ENCODE data around the gene SNAP47. TPM values are rescaled to one million over a fixed set of nuclear protein-coding genes. Genes with fewer than 3 reads are reported as not detected.
A peak's percentile ranks its signal among the peaks of the same experiment; 100 is the strongest.

Gene SNAP47
- total and polyA plus RNA-seq, 2 experiments from 2014 or later: 29.3 to 40.1 TPM

- Histone ChIP-seq H3K79me2 (ENCODE audit: insufficient read depth) (peaks cover 20% of the 10 kb centered on the region), H3F3A (ENCODE audit: insufficient read depth) (peaks cover 25% of the 10 kb centered on the region), H4K20me1 (ENCODE audit: insufficient read depth) (0 out of 2 replicates have a peak, but pooled peaks cover 13% of the 10 kb centered on the region), H3K9me2 (ENCODE audit: insufficient read depth) (no peaks in the 10 kb centered on the region), H3K4me3 (no peak overlapping the region), H3K4me2 (ENCODE audit: unreplicated experiment) (no peak overlapping the region), H3K9me3 (ENCODE audit: low read depth) (no peaks in the 10 kb centered on the region), H2AFZ (no peak overlapping the region), H3K4me1 (ENCODE audit: insufficient read depth) (peaks cover 28% of the 10 kb centered on the region), H3K27me3 (replicated peaks; ENCODE audit: insufficient read depth) (no peaks in the 10 kb centered on the region), H3K9ac (no peak overlapping the region), H3K27ac (no peak overlapping the region), H3K36me3 (ENCODE audit: low read depth) (peaks cover 10% of the 10 kb centered on the region; the same call in 1 of the 2 replicates)
- WGBS, 2 experiments (ENCODE audit: low coverage in 1 of 2, low lambda C conversion rate in 2 of 2, missing lambda C conversion rate in 2 of 2): 69 to 72% methylated on average over 7 of the region's 7 CpGs
- TF ChIP-seq EZH2 (IDR thresholded peaks at IDR 0.05; ENCODE audit: insufficient read depth, poor library complexity, severe bottlenecking) (no peak), EZH2phosphoT487 (IDR thresholded peaks at IDR 0.05; ENCODE audit: insufficient read depth, low read depth) (no peak)
- in situ Hi-C loops (cut with MboI): loop anchor here (10.0 kb wide), 1 partner anchor 191 kb away; no protein-coding TSS in a partner anchor
- DNase-seq: peak; percentile 46
These were observed 28.8 kb downstream of the SNAP47 start for GRCh38 chr1:227764019-227764391.

DNA sequence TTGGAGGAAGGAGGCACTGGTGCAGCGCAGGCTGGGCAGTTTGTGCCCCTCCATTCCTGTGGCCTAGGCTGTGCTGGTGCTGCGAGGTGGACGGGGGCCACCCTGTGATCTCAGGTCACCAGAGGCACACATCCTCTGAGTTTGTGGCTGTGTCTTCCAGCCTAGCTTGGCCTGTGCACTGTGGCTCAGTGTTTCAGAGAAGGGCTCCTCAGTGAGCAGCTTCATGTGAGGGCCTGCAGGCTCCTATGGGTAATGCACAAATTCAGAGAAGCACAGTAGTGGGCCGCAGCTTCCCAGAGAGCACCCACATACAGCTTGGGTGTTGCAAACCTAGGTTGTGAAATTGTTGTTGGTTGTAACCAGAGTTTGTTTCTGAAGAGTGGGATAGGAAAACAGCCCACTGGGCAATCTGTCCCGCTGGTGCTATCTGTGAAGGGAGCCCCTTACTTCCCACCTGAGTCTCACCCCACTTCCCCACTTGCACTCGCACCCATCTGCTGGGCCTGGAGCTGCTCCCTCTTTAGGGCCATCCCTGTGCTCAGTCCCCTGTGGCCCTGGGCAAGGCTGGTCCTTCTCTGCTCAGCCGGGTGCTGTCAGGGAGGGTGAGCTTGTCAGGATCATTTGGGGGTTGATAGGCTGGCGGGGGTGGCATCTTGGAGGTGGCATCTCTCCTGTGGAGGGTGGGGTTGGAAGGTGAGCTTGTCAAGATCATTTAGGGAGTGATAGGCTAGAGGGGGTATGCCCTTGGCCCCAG, 30.2 kb downstream of the SNAP47 start:
- DNase-seq: no peak
- Histone ChIP-seq H3K9me3 (ENCODE audit: low read depth) (no peaks in the 10 kb centered on the region), H3K79me2 (ENCODE audit: insufficient read depth) (peaks cover 20% of the 10 kb centered on the region), H3K4me1 (ENCODE audit: insufficient read depth) (peaks cover 17% of the 10 kb centered on the region; the same call in 1 of the 2 replicates), H3K27me3 (replicated peaks; ENCODE audit: insufficient read depth) (no peaks in the 10 kb centered on the region), H3K9me2 (ENCODE audit: insufficient read depth) (no peaks in the 10 kb centered on the region), H2AFZ (no peak overlapping the region), H3K4me2 (ENCODE audit: unreplicated experiment) (no peak overlapping the region), H3K36me3 (ENCODE audit: low read depth) (peaks cover 8% of the 10 kb centered on the region; the same call in 1 of the 2 replicates), H3K9ac (no peak overlapping the region), H3F3A (ENCODE audit: insufficient read depth) (peaks cover 14% of the 10 kb centered on the region), H4K20me1 (ENCODE audit: insufficient read depth) (0 out of 2 replicates have a peak, but pooled peaks cover 10% of the 10 kb centered on the region), H3K4me3 (no peak overlapping the region), H3K27ac (no peak overlapping the region)
- TF ChIP-seq EZH2 (IDR thresholded peaks at IDR 0.05; ENCODE audit: insufficient read depth, poor library complexity, severe bottlenecking) (no peak), EZH2phosphoT487 (IDR thresholded peaks at IDR 0.05; ENCODE audit: insufficient read depth, low read depth) (no peak)
- in situ Hi-C loops (cut with MboI): loop anchor here (10.0 kb wide), 1 partner anchor 189 kb away; no protein-coding TSS in a partner anchor
- 95 to 98% methylated on average over 7 to 8 of the region's 8 CpGs for WGBS, 2 experiments (ENCODE audit: low coverage in 1 of 2, low lambda C conversion rate in 2 of 2, missing lambda C conversion rate in 2 of 2)

GRCh38 chr1:227766015-227766634, 30.9 kb downstream of the SNAP47 start:
- H3K36me3 ChIP-seq (ENCODE audit: low read depth): peaks cover under 1% of the 10 kb centered on the region; the same call in 1 of the 2 replicates
- H3K9ac ChIP-seq: no peak overlapping the region
- H3K27me3 ChIP-seq (replicated peaks; ENCODE audit: insufficient read depth): no peaks in the 10 kb centered on the region
- TF ChIP-seq EZH2 (IDR thresholded peaks at IDR 0.05; ENCODE audit: insufficient read depth, poor library complexity, severe bottlenecking): no peak
- in situ Hi-C loops (cut with MboI): loop anchor here (10.0 kb wide), 1 partner anchor 189 kb away; no protein-coding TSS in a partner anchor
- no peak overlapping the region for H3K4me2 ChIP-seq (ENCODE audit: unreplicated experiment)
- peak; percentile 15 for DNase-seq
- no peak overlapping the region for H3K4me3 ChIP-seq
- WGBS, 2 experiments (ENCODE audit: low coverage in 1 of 2, low lambda C conversion rate in 2 of 2, missing lambda C conversion rate in 2 of 2): 78 to 83% methylated on average over 17 of the region's 17 CpGs
- peaks cover 17% of the 10 kb centered on the region; the same call in 1 of the 2 replicates for H3K4me1 ChIP-seq (ENCODE audit: insufficient read depth)
- no peaks in the 10 kb centered on the region for H3K9me2 ChIP-seq (ENCODE audit: insufficient read depth)
- H3F3A ChIP-seq (ENCODE audit: insufficient read depth): peaks cover 7% of the 10 kb centered on the region
- H3K79me2 ChIP-seq (ENCODE audit: insufficient read depth): peaks cover 14% of the 10 kb centered on the region; the same call in 1 of the 2 replicates
- H3K9me3 ChIP-seq (ENCODE audit: low read depth): no peaks in the 10 kb centered on the region
- no peak overlapping the region for H3K27ac ChIP-seq
- 0 out of 2 replicates have a peak, but pooled peaks cover 3% of the 10 kb centered on the region for H4K20me1 ChIP-seq (ENCODE audit: insufficient read depth)
- H2AFZ ChIP-seq: no peak overlapping the region

DNA sequence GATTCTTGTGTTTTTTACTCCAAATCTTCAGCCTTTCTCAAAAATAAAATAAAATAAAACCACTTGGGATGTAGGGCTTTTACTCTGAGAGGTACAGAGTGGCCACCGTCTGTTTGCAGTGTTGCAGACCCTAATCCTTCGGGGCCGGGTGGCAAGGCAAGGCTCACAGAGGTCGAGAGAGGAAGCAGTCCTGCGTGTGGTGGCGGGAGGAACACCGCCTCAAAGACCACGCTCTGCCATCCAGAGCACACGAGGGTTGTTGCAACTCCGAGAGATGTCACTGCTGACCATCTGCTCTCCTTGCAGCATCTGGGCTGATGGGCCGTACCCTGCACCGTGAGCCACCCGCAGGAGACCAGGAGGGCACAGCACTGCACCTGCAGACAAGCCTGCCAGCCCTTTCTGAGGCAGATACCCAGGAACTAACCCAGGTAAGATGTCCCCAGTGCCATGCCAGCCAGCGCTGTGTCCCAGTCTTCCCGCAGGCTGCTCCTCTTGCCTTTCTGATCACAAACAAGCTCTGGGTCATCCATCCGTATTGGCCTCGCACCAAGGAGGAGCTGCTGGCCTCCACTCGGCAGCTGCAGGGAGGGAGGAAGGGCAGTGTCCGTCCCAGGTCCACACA, 31.5 kb downstream of the SNAP47 start:
- no peaks in the 10 kb centered on the region for H3K9me2 ChIP-seq (ENCODE audit: insufficient read depth)
- TF ChIP-seq EZH2phosphoT487 (IDR thresholded peaks at IDR 0.05; ENCODE audit: insufficient read depth, low read depth): no peak
- TF ChIP-seq EZH2 (IDR thresholded peaks at IDR 0.05; ENCODE audit: insufficient read depth, poor library complexity, severe bottlenecking): no peak
- in situ Hi-C loops (cut with MboI): loop anchor here (10.0 kb wide), 1 partner anchor 188 kb away; no protein-coding TSS in a partner anchor

More for the DNA sequence above, 31.5 kb downstream of the SNAP47 start:
- Histone ChIP-seq H3K27me3 (replicated peaks; ENCODE audit: insufficient read depth) (no peaks in the 10 kb centered on the region), H3K4me1 (ENCODE audit: insufficient read depth) (peaks cover 17% of the 10 kb centered on the region; the same call in 1 of the 2 replicates), H3K79me2 (ENCODE audit: insufficient read depth) (peaks cover 8% of the 10 kb centered on the region; the same call in 1 of the 2 replicates), H3K4me3 (no peak overlapping the region), H3K36me3 (ENCODE audit: low read depth) (no peaks in the 10 kb centered on the region), H4K20me1 (ENCODE audit: insufficient read depth) (no peaks in the 10 kb centered on the region), H2AFZ (no peak overlapping the region), H3F3A (ENCODE audit: insufficient read depth) (0 out of 2 replicates have a peak, but pooled peaks cover under 1% of the 10 kb centered on the region), H3K9me3 (ENCODE audit: low read depth) (no peaks in the 10 kb centered on the region), H3K27ac (no peak overlapping the region), H3K4me2 (ENCODE audit: unreplicated experiment) (no peak overlapping the region), H3K9ac (no peak overlapping the region)
- no peak for DNase-seq
- 90% methylated on average over 18 to 19 of the region's 19 CpGs for WGBS, 2 experiments (ENCODE audit: low coverage in 1 of 2, low lambda C conversion rate in 2 of 2, missing lambda C conversion rate in 2 of 2)

Data from GM23248 (cell line).